GM23338 (cell line): ENCODE measurements around the gene KCNT1. TPM values are rescaled to one million over a fixed set of nuclear protein-coding genes. Genes with fewer than 3 reads are reported as not detected.

ENCODE experiments used
- ATAC-seq: fragments of 200-7000 bp; cut with Tn5 transposase; 3 replicates; pipeline ENCODE4 v1.9.1; 2020
- DNase-seq: peaks from one replicate; pipeline ENCODE4 v3.0.0-alpha.2; 2015; ENCODE audit warnings: low spot score
- H2AFZ ChIP-seq: fragments of 200-600 bp; sonication (generic); 2 replicates; pipeline ENCODE4 v1.8.0; 2016; ENCODE audit warnings: antibody characterized with exemption, mild to moderate bottlenecking, moderate library complexity
- H3F3A ChIP-seq: fragments of 200-600 bp; sonication (generic); replicated peaks from 2 replicates; pipeline ENCODE4 v1.8.0; 2017; ENCODE audit warnings: antibody characterized with exemption, mixed run types, low read depth
- H3K27ac ChIP-seq: fragments of 200-600 bp; sonication (generic); 2 replicates; pipeline ENCODE4 v1.6.1; 2016; ENCODE audit warnings: low read depth
- H3K27me3 ChIP-seq: fragments of 200-600 bp; sonication (generic); 2 replicates; pipeline ENCODE4 v1.8.0; 2016; ENCODE audit warnings: mild to moderate bottlenecking, mixed run types, moderate library complexity; ENCODE audit not compliant: insufficient read depth
- H3K36me3 ChIP-seq: fragments of 200-600 bp; sonication (generic); 2 replicates; pipeline ENCODE4 v1.8.0; 2016; ENCODE audit warnings: mild to moderate bottlenecking; ENCODE audit not compliant: insufficient read depth
- H3K4me1 ChIP-seq: fragments of 200-600 bp; sonication (generic); 2 replicates; pipeline ENCODE4 v1.8.0; 2016; ENCODE audit warnings: mild to moderate bottlenecking, moderate library complexity; ENCODE audit not compliant: insufficient read depth
- H3K4me2 ChIP-seq: fragments of 200-600 bp; sonication (generic); 2 replicates; pipeline ENCODE4 v1.7.1; 2017; ENCODE audit warnings: mixed run types
- H3K4me3 ChIP-seq: fragments of 200-600 bp; sonication (generic); 2 replicates; pipeline ENCODE4 v1.6.1; 2016; ENCODE audit warnings: mixed run types
- H3K79me2 ChIP-seq: fragments of 200-600 bp; sonication (generic); replicated peaks from 2 replicates; pipeline ENCODE4 v1.8.0; 2017; ENCODE audit warnings: mild to moderate bottlenecking; ENCODE audit not compliant: insufficient read depth
- H3K9me2 ChIP-seq: fragments of 200-600 bp; sonication (generic); 2 replicates; pipeline ENCODE4 v1.8.0; 2017; ENCODE audit not compliant: insufficient read depth
- H4K20me1 ChIP-seq: fragments of 200-600 bp; sonication (generic); replicated peaks from 2 replicates; pipeline ENCODE4 v1.8.0; 2017; ENCODE audit warnings: mild to moderate bottlenecking; ENCODE audit not compliant: insufficient read depth
- H3K27ac Mint-ChIP-seq: 2 replicates; pipeline ENCODE4 v1.8.0; 2020; ENCODE audit warnings: inconsistent platforms, mild to moderate bottlenecking, moderate library complexity, mixed read lengths
- H3K27me3 Mint-ChIP-seq: 3 replicates; pipeline ENCODE4 v1.8.0; 2022; ENCODE audit warnings: low read depth, mild to moderate bottlenecking, moderate library complexity, mixed read lengths, inconsistent platforms; ENCODE audit not compliant: insufficient read depth, poor library complexity
- H3K36me3 Mint-ChIP-seq: 3 replicates; pipeline ENCODE4 v1.8.0; 2021; ENCODE audit warnings: low read depth, mild to moderate bottlenecking, inconsistent platforms, moderate library complexity, mixed read lengths
- H3K4me1 Mint-ChIP-seq: 3 replicates; pipeline ENCODE4 v1.8.0; 2020; ENCODE audit warnings: mild to moderate bottlenecking, inconsistent platforms, mixed read lengths
- H3K4me3 Mint-ChIP-seq: 3 replicates; pipeline ENCODE4 v1.8.0; 2021; ENCODE audit warnings: moderate library complexity, mild to moderate bottlenecking, inconsistent platforms, mixed read lengths
- H3K9me3 Mint-ChIP-seq: 3 replicates; pipeline ENCODE4 v1.8.0; 2020; ENCODE audit warnings: moderate library complexity, mild to moderate bottlenecking, inconsistent platforms, mixed read lengths
- CREB1 ChIP-seq: fragments of 250-450 bp; sonication (Bioruptor Pico); IDR thresholded peaks from 2 replicates; pipeline ENCODE4 v1.5.0; 2020; ENCODE audit warnings: low read depth, mild to moderate bottlenecking, moderate library complexity
- EZH2 ChIP-seq: fragments of 200-600 bp; sonication (generic); IDR thresholded peaks from one replicate; pipeline ENCODE4 v1.8.0; 2017; ENCODE audit warnings: antibody characterized with exemption, mild to moderate bottlenecking, low read depth; ENCODE audit not compliant: unreplicated experiment
- EZH2phosphoT487 ChIP-seq: fragments of 200-600 bp; sonication (generic); IDR thresholded peaks from one replicate; pipeline ENCODE4 v1.8.1; 2018; ENCODE audit warnings: antibody characterized with exemption; ENCODE audit not compliant: unreplicated experiment
- NANOG ChIP-seq: IDR thresholded peaks from 2 replicates; pipeline ENCODE4 v1.6.1; 2016; ENCODE audit warnings: antibody characterized with exemption, borderline replicate concordance
- POLR2AphosphoS5 ChIP-seq: IDR thresholded peaks from 2 replicates; pipeline ENCODE4 v1.6.1; 2016; ENCODE audit warnings: antibody characterized with exemption, low read depth
- REST ChIP-seq: IDR thresholded peaks from one replicate; pipeline ENCODE4 v1.6.1; 2018; ENCODE audit warnings: antibody characterized with exemption; ENCODE audit not compliant: unreplicated experiment
- ZNF114 ChIP-seq: fragments of 250-450 bp; sonication (Bioruptor Pico); IDR thresholded peaks from 2 replicates; pipeline ENCODE4 v1.5.0; 2020; ENCODE audit warnings: mild to moderate bottlenecking, moderate library complexity
- ZNF331 ChIP-seq: fragments of 250-450 bp; sonication (Bioruptor Pico); IDR thresholded peaks from 2 replicates; pipeline ENCODE4 v1.5.0; 2020; ENCODE audit warnings: low read depth, mild to moderate bottlenecking, moderate library complexity
- polyA plus RNA-seq: library from polyadenylated mRNA; unstranded; fragments of >200 nt; fragmentation: Nextera tagmentation; extraction: Ambion mirVana; gene quantifications from 2 replicates; pipeline ENCODE4 v1.2.1, GENCODE V29; 2016
- total RNA-seq: library from RNA; depleted of rRNA; stranded (reverse); fragments of >200 nt; shearing (Covaris generic); gene quantifications from 2 replicates; pipeline ENCODE4 v1.2.3, GENCODE V29; 2014
- TF ChIP-seq, protein P1 (sequence below), 2 experiments: fragments of 200-600 bp in 1 of 2; sonication (generic) in 1 of 2; conservative IDR thresholded peaks; 2 replicates each; pipeline versions ENCODE4 v1.5.1 to v1.6.1; 2016 to 2017; ENCODE audit warnings: antibody characterized with exemption in 2 of 2, low read depth in 2 of 2, mild to moderate bottlenecking in 2 of 2, moderate library complexity in 1 of 2

KCNT1 gene
- total and polyA plus RNA-seq, 2 experiments from 2014 or later = 0.05 to 0.28 TPM

- no peak for TF ChIP-seq ZNF114 (CRISPR knock-in tag)
- TF ChIP-seq EZH2phosphoT487 = no peak
- no peak for TF ChIP-seq EZH2
- no peak for TF ChIP-seq REST
- TF ChIP-seq ZNF331 (CRISPR knock-in tag) = no peak
Observed at GRCh38 chr9:135743021-135743420, 41.0 kb downstream of the KCNT1 start (continued).

- no peaks in the 10 kb centered on the region for H3K27me3 Mint-ChIP-seq
- Histone ChIP-seq H3K36me3 (no peaks in the 10 kb centered on the region), H3K79me2 (no peaks in the 10 kb centered on the region), H2AFZ (no peak overlapping the region), H3K9me2 (no peaks in the 10 kb centered on the region), H3K27ac (no peak overlapping the region), H3K4me2 (no peak overlapping the region), H4K20me1 (no peaks in the 10 kb centered on the region), H3K27me3 (no peaks in the 10 kb centered on the region), H3K4me3 (no peak overlapping the region), H3F3A (no peaks in the 10 kb centered on the region), H3K4me1 (no peaks in the 10 kb centered on the region)
- no peak for DNase-seq
- no peak overlapping the region for H3K4me3 Mint-ChIP-seq
- H3K27ac Mint-ChIP-seq = no peak overlapping the region
- ATAC-seq = no peak
- H3K9me3 Mint-ChIP-seq = no peaks in the 10 kb centered on the region
- H3K36me3 Mint-ChIP-seq = no peaks in the 10 kb centered on the region
- no peaks in the 10 kb centered on the region for H3K4me1 Mint-ChIP-seq
- TF ChIP-seq POLR2AphosphoS5 (no peak), CREB1 (no peak), REST (no peak), EZH2 (no peak), NANOG (no peak)
- TF ChIP-seq, protein P1, sequence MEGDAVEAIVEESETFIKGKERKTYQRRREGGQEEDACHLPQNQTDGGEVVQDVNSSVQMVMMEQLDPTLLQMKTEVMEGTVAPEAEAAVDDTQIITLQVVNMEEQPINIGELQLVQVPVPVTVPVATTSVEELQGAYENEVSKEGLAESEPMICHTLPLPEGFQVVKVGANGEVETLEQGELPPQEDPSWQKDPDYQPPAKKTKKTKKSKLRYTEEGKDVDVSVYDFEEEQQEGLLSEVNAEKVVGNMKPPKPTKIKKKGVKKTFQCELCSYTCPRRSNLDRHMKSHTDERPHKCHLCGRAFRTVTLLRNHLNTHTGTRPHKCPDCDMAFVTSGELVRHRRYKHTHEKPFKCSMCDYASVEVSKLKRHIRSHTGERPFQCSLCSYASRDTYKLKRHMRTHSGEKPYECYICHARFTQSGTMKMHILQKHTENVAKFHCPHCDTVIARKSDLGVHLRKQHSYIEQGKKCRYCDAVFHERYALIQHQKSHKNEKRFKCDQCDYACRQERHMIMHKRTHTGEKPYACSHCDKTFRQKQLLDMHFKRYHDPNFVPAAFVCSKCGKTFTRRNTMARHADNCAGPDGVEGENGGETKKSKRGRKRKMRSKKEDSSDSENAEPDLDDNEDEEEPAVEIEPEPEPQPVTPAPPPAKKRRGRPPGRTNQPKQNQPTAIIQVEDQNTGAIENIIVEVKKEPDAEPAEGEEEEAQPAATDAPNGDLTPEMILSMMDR (conservative IDR thresholded peaks at IDR 0.05; ENCODE audit: low read depth in 2 of 2) = no peak
Observed at GRCh38 chr9:135743546-135744332, 41.8 kb downstream of the KCNT1 start.
